Suprapubic skin (tissue), 4 donors: ENCODE results near the gene COL6A3. TPM values are rescaled to one million over a fixed set of nuclear protein-coding genes. Genes with fewer than 3 reads are reported as not detected.
"Not testable (repeated sequence)": the region's sequence is repeated elsewhere in the genome, so short reads cannot be mapped to it uniquely, and the experiment has no call there.

Source experiments
- DNase-seq, 2 donors: peaks; one replicate each; pipeline ENCODE4 v3.0.0-alpha.2; 2019; ENCODE audit warnings: low spot score in 2 of 2
- H3K27ac ChIP-seq: fragments of 200-600 bp; sonication (generic); one replicate; pipeline ENCODE4 v1.5.1; 2019
- H3K27me3 ChIP-seq: fragments of 200-600 bp; sonication (generic); one replicate; pipeline ENCODE4 v1.5.1; 2019
- H3K36me3 ChIP-seq: fragments of 200-600 bp; sonication (generic); one replicate; pipeline ENCODE4 v1.5.1; 2019
- H3K4me1 ChIP-seq: fragments of 200-600 bp; sonication (generic); one replicate; pipeline ENCODE4 v1.5.1; 2019
- H3K4me3 ChIP-seq: fragments of 200-600 bp; sonication (generic); one replicate; pipeline ENCODE4 v1.5.1; 2019; ENCODE audit warnings: mild to moderate bottlenecking
- H3K9me3 ChIP-seq: fragments of 200-600 bp; sonication (generic); one replicate; pipeline ENCODE4 v1.5.1; 2019
- EP300 ChIP-seq: sonication (generic); formaldehyde crosslinking; IDR thresholded peaks from one replicate; pipeline ENCODE4 v1.6.1; 2017; ENCODE audit warnings: antibody characterized with exemption
- POLR2A ChIP-seq, 2 donors: fragments of 450-650 bp; IDR thresholded peaks; one replicate each; pipeline ENCODE4 v1.6.1; 2017; ENCODE audit warnings: antibody characterized with exemption in 2 of 2, mild to moderate bottlenecking in 2 of 2, moderate library complexity in 2 of 2
- POLR2AphosphoS5 ChIP-seq, 3 donors: sonication (generic); formaldehyde crosslinking; IDR thresholded peaks; one replicate each; pipeline ENCODE4 v1.6.1; 2017; ENCODE audit warnings: antibody characterized with exemption in 3 of 3
- WGBS: methylation state at CpG from one replicate; pipeline ENCODE4 v1.1.5; 2018; 5-methylcytosine and 5-hydroxymethylcytosine counted together
- total RNA-seq, 4 donors: library from RNA; depleted of rRNA; stranded (reverse); fragments of >200 nt; gene quantifications; one replicate each; pipeline ENCODE4 v1.1.0, GENCODE V29; 2016
- TF ChIP-seq, protein P1 (sequence below), 2 donors: fragments of 200-600 bp in 1 of 2; fragments of 450-650 bp in 1 of 2; sonication (generic) in 1 of 2; IDR thresholded peaks; one replicate each; pipeline ENCODE4 v1.5.1; 2016 to 2019; ENCODE audit warnings: antibody characterized with exemption in 2 of 2, mild to moderate bottlenecking in 1 of 2, moderate library complexity in 1 of 2

The COL6A3 gene
- total RNA-seq, 4 donors from 2014 or later = 50.1 to 79.2 (median 66.3) TPM

DNA sequence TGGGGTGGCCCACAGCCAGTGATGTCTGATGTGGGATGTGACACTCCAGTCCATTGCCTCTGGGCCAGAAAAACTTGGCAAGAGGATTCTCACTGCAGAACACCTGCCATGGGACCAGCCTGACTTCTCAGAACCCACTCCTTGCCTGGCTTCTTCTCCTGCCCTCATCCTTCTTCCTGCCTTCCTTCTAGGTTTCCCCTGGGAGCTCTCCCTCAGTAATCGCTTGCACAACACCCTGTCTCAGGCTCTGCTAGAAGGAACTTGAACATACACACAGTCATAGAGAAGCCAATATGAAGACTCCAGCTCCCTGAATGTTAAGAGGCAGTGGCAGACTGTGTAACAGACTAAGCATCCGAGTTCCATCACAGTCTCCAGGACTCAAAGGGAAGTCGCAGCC lies 4.3 kb upstream of the COL6A3 start:
- no peak overlapping the region for H3K27ac ChIP-seq
- TF ChIP-seq POLR2A (IDR thresholded peaks at IDR 0.05) (no peak), POLR2AphosphoS5 (IDR thresholded peaks at IDR 0.05) (no peak), EP300 (no peak)
- TF ChIP-seq, protein P1, sequence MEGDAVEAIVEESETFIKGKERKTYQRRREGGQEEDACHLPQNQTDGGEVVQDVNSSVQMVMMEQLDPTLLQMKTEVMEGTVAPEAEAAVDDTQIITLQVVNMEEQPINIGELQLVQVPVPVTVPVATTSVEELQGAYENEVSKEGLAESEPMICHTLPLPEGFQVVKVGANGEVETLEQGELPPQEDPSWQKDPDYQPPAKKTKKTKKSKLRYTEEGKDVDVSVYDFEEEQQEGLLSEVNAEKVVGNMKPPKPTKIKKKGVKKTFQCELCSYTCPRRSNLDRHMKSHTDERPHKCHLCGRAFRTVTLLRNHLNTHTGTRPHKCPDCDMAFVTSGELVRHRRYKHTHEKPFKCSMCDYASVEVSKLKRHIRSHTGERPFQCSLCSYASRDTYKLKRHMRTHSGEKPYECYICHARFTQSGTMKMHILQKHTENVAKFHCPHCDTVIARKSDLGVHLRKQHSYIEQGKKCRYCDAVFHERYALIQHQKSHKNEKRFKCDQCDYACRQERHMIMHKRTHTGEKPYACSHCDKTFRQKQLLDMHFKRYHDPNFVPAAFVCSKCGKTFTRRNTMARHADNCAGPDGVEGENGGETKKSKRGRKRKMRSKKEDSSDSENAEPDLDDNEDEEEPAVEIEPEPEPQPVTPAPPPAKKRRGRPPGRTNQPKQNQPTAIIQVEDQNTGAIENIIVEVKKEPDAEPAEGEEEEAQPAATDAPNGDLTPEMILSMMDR (IDR thresholded peaks at IDR 0.05) = no peak
- no peak for DNase-seq
- 83% methylated on average over 3 of the region's 3 CpGs for WGBS
- H3K36me3 ChIP-seq = no peaks in the 10 kb centered on the region
- H3K4me1 ChIP-seq = peaks cover 16% of the 10 kb centered on the region
- no peaks in the 10 kb centered on the region for H3K9me3 ChIP-seq
- no peaks in the 10 kb centered on the region for H3K27me3 ChIP-seq
- no peak overlapping the region for H3K4me3 ChIP-seq

- H3K4me3 ChIP-seq = peak overlapping the region; percentile 49
- TF ChIP-seq POLR2A (IDR thresholded peaks at IDR 0.05) = no peak
- no peak for TF ChIP-seq EP300
- no peak for TF ChIP-seq POLR2AphosphoS5 (IDR thresholded peaks at IDR 0.05)
- TF ChIP-seq, protein P1 (IDR thresholded peaks at IDR 0.05) = no peak
- no peak for DNase-seq
- H3K27me3 ChIP-seq = no peaks in the 10 kb centered on the region
- peaks cover 9% of the 10 kb centered on the region for H3K4me1 ChIP-seq
- H3K9me3 ChIP-seq = no peaks in the 10 kb centered on the region
- peak overlapping the region; percentile 80 for H3K27ac ChIP-seq
- WGBS = 53% methylated on average over 25 of the region's 25 CpGs
- no peaks in the 10 kb centered on the region for H3K36me3 ChIP-seq
Observed at GRCh38 chr2:237412988-237413776, 782 bp downstream of the COL6A3 start.

DNA sequence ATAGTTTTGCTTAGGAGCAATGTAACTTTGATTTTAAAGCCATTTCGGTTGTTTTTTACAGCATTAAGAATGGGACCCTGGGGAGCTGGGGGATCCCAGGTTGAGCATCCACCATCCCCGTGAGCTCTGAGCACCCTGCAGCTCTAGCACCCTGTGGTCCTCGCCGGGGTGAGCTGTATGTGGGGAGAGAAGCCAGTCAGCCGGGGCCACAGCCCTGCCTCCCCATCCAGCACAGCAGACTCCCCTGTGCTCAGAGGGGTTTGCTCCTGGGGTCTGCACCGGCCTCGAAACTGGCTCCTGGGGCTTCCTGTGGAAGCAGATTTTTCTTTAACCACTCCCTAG lies 1.3 kb downstream of the COL6A3 start:
- DNase-seq = no peak
- Histone ChIP-seq H3K27me3 (no peaks in the 10 kb centered on the region), H3K9me3 (no peaks in the 10 kb centered on the region), H3K27ac (peak overlapping the region; percentile 80), H3K4me3 (peak overlapping the region; percentile 49), H3K36me3 (no peaks in the 10 kb centered on the region), H3K4me1 (peaks cover 15% of the 10 kb centered on the region)
- TF ChIP-seq POLR2AphosphoS5 (IDR thresholded peaks at IDR 0.05) = no peak
- TF ChIP-seq, protein P1 (IDR thresholded peaks at IDR 0.05) = no peak
- WGBS = 58% methylated on average over 5 of the region's 7 CpGs

- Histone ChIP-seq H3K9me3 (no peaks in the 10 kb centered on the region), H3K4me3 (peak overlapping the region; percentile 49), H3K27ac (peak overlapping the region; percentile 80), H3K4me1 (peaks cover 21% of the 10 kb centered on the region), H3K27me3 (no peaks in the 10 kb centered on the region), H3K36me3 (no peaks in the 10 kb centered on the region)
- no peak for TF ChIP-seq POLR2A (IDR thresholded peaks at IDR 0.05)
- TF ChIP-seq EP300 = no peak
- no peak for DNase-seq
- 75% methylated on average over 16 of the region's 16 CpGs for WGBS
Observed at GRCh38 chr2:237411683-237412423, 2.1 kb downstream of the COL6A3 start.

GRCh38 chr2:237411092-237411601 lies 2.8 kb downstream of the COL6A3 start:
- H3K9me3 ChIP-seq = no peaks in the 10 kb centered on the region
- peak overlapping the region; percentile 80 for H3K27ac ChIP-seq
- H3K27me3 ChIP-seq = no peaks in the 10 kb centered on the region
- H3K4me1 ChIP-seq = peaks cover 21% of the 10 kb centered on the region
- H3K4me3 ChIP-seq = peak overlapping the region; percentile 49
- H3K36me3 ChIP-seq = no peaks in the 10 kb centered on the region
- TF ChIP-seq, protein P1 (IDR thresholded peaks at IDR 0.05) = no peak
- TF ChIP-seq POLR2AphosphoS5 (IDR thresholded peaks at IDR 0.05) (no peak), POLR2A (IDR thresholded peaks at IDR 0.05) (no peak), EP300 (no peak)
- 61% methylated on average over 12 of the region's 12 CpGs for WGBS
- DNase-seq = no peak

GRCh38 chr2:237409263-237409662 lies 4.7 kb downstream of the COL6A3 start:
- H3K36me3 ChIP-seq, DNase-seq, H3K9me3 ChIP-seq, H3K27me3 ChIP-seq: not testable (repeated sequence)
- WGBS = 87% methylated on average over 2 of the region's 2 CpGs
- Histone ChIP-seq H3K4me3 (peak overlapping the region; percentile 49), H3K4me1 (peaks cover 22% of the 10 kb centered on the region), H3K27ac (peak overlapping the region; percentile 57)
